GM18870 (cell line): ENCODE measurements around the gene USP6NL.
"Not testable (repeated sequence)": the region's sequence is repeated elsewhere in the genome, so short reads cannot be mapped to it uniquely, and the experiment has no call there.

ENCODE experiments used
- ATAC-seq: cut with Tn5 transposase; IDR thresholded peaks from one replicate; pipeline ENCODE4 v1.9.1; 2021; ENCODE audit warnings: moderate library complexity; ENCODE audit not compliant: unreplicated experiment

Gene USP6NL

GRCh38 chr10:11448545-11449244 lies 162.8 kb downstream of the USP6NL start:
- peak; percentile 92 for ATAC-seq

- ATAC-seq, result peak; percentile 39
These were observed 163.3 kb downstream of the USP6NL start for GRCh38 chr10:11448190-11448544.

GRCh38 chr10:11447586-11447985 lies 163.9 kb downstream of the USP6NL start:
- no peak for ATAC-seq

- no peak for ATAC-seq
These were observed 164.6 kb downstream of the USP6NL start for GRCh38 chr10:11446864-11447263.

- ATAC-seq, result no peak
These were observed 165.3 kb downstream of the USP6NL start for GRCh38 chr10:11446133-11446532.

- ATAC-seq, result no peak
These were observed 166.8 kb downstream of the USP6NL start for GRCh38 chr10:11444531-11445228.

- ATAC-seq, result no peak
These were observed 167.3 kb downstream of the USP6NL start for GRCh38 chr10:11444155-11444530.

GRCh38 chr10:11443468-11444154 lies 167.8 kb downstream of the USP6NL start:
- no peak for ATAC-seq

- ATAC-seq, result no peak
These were observed 169.3 kb downstream of the USP6NL start for GRCh38 chr10:11442001-11442773.

- ATAC-seq, result no peak
These were observed 170.3 kb downstream of the USP6NL start for GRCh38 chr10:11441151-11441535.

GRCh38 chr10:11440250-11441150 lies 170.9 kb downstream of the USP6NL start:
- ATAC-seq, result no peak

- ATAC-seq, result no peak
These were observed 171.9 kb downstream of the USP6NL start for GRCh38 chr10:11439523-11440053.

- no peak for ATAC-seq
These were observed 173.9 kb downstream of the USP6NL start for GRCh38 chr10:11437391-11438142.

GRCh38 chr10:11436445-11436844 lies 175.0 kb downstream of the USP6NL start:
- ATAC-seq, result not testable (repeated sequence)

GRCh38 chr10:11435581-11435981 lies 175.9 kb downstream of the USP6NL start:
- ATAC-seq, result no peak

- no peak for ATAC-seq
These were observed 177.1 kb downstream of the USP6NL start for GRCh38 chr10:11434324-11434723.

- ATAC-seq, result no peak
These were observed 177.8 kb downstream of the USP6NL start for GRCh38 chr10:11433657-11434056.

- ATAC-seq, result no peak
These were observed 180.3 kb downstream of the USP6NL start for GRCh38 chr10:11431216-11431555.

- ATAC-seq, result no peak
These were observed 180.8 kb downstream of the USP6NL start for GRCh38 chr10:11430421-11431215.
